WTC11 (cell line): ENCODE results near the gene STT3B.

ENCODE experiments used
- ATF6 ChIP-seq: sonication (generic); formaldehyde crosslinking; IDR thresholded peaks from 2 replicates; pipeline ENCODE4 v1.8.1; 2023; ENCODE audit warnings: mild to moderate bottlenecking, missing genetic modification reagents
- CREB1 ChIP-seq: sonication (generic); formaldehyde crosslinking; IDR thresholded peaks from 2 replicates; pipeline ENCODE4 v1.8.0; 2023; ENCODE audit warnings: mild to moderate bottlenecking, missing genetic modification reagents
- CTCF ChIP-seq: fragments of 200-600 bp; IDR thresholded peaks from 2 replicates; pipeline ENCODE4 v1.8.0; 2022; ENCODE audit warnings: antibody characterized with exemption
- FOXK1 ChIP-seq: sonication (generic); formaldehyde crosslinking; IDR thresholded peaks from 2 replicates; pipeline ENCODE4 v1.8.0; 2022; ENCODE audit warnings: mild to moderate bottlenecking, moderate library complexity, missing genetic modification reagents
- TEAD1 ChIP-seq: sonication (generic); formaldehyde crosslinking; IDR thresholded peaks from 2 replicates; pipeline ENCODE4 v1.8.0; 2022; ENCODE audit warnings: mild to moderate bottlenecking, missing genetic modification reagents

GRCh38 chr3:31525532-31525931 lies 7.2 kb upstream of the STT3B start:
- TF ChIP-seq CREB1 (CRISPR knock-in tag) (no peak), TEAD1 (no peak), CTCF (no peak), ATF6 (CRISPR knock-in tag) (no peak), FOXK1 (CRISPR knock-in tag) (no peak)
